CD4-positive, alpha-beta memory T cell (primary cell): Measurements from ENCODE around the gene KIN. TPM values are rescaled to one million over a fixed set of nuclear protein-coding genes. Genes with fewer than 3 reads are reported as not detected.
A peak's percentile ranks its signal among the peaks of the same experiment; 100 is the strongest.
"Not testable (repeated sequence)": the region's sequence is repeated elsewhere in the genome, so short reads cannot be mapped to it uniquely, and the experiment has no call there.

Experiments used
- CTCF ChIA-PET: fragments of 350-600 bp; sonication (Branson Sonifier 250); formaldehyde crosslinking; loops from one replicate; lab custom pipeline; 2021; ENCODE audit warnings: inconsistent platforms; ENCODE audit not compliant: partially characterized antibody; lab: Charles Lee
- POLR2A ChIA-PET: fragments of 350-600 bp; sonication (Branson Sonifier 250); formaldehyde crosslinking; loops from one replicate; lab custom pipeline; 2021; ENCODE audit not compliant: partially characterized antibody; lab: Charles Lee
- DNase-seq, 5 donors: peaks; one replicate each; pipeline versions ENCODE4 v3.0.0 to v3.0.0-alpha.2; 2020 to 2022; ENCODE audit warnings: mixed read lengths in 1 of 5
- H3K27ac ChIP-seq: one replicate; pipeline ENCODE4 v1.7.0; 2013; ENCODE audit warnings: low read depth, low read length
- H3K27me3 ChIP-seq: 2 replicates; pipeline ENCODE4 v1.7.0; 2013; ENCODE audit warnings: mild to moderate bottlenecking, low read length, moderate library complexity; ENCODE audit not compliant: insufficient read depth
- H3K36me3 ChIP-seq: 2 replicates; pipeline ENCODE4 v1.7.0; 2013; ENCODE audit warnings: mild to moderate bottlenecking, low read length, moderate library complexity; ENCODE audit not compliant: insufficient read depth
- H3K4me1 ChIP-seq: 2 replicates; pipeline ENCODE4 v1.7.0; 2013; ENCODE audit warnings: mild to moderate bottlenecking, low read length, moderate library complexity; ENCODE audit not compliant: insufficient read depth
- H3K4me3 ChIP-seq, 2 donors: one replicate each; pipeline ENCODE4 v1.7.0; 2013; ENCODE audit warnings: low read length in 2 of 2, mild to moderate bottlenecking in 1 of 2
- H3K9me3 ChIP-seq, 2 donors: one replicate each; pipeline ENCODE4 v1.7.0; 2013; ENCODE audit warnings: low read length in 2 of 2, control low read depth in 1 of 2; ENCODE audit not compliant: control insufficient read depth in 1 of 2
- H3K27ac Mint-ChIP-seq, 7 donors: one replicate each; pipeline ENCODE4 v1.8.0; 2020 to 2021; ENCODE audit warnings: mixed read lengths in 7 of 7, mild to moderate bottlenecking in 6 of 7, inconsistent platforms in 3 of 7, moderate library complexity in 3 of 7
- H3K27me3 Mint-ChIP-seq, 2 donors: one replicate each; pipeline ENCODE4 v1.8.0; 2020 to 2021; ENCODE audit warnings: mixed read lengths in 2 of 2
- H3K36me3 Mint-ChIP-seq, 2 donors: one replicate each; pipeline ENCODE4 v1.8.0; 2020 to 2021; ENCODE audit warnings: mixed read lengths in 2 of 2, inconsistent platforms in 1 of 2, mild to moderate bottlenecking in 1 of 2
- H3K4me1 Mint-ChIP-seq, 4 donors: one replicate each; pipeline ENCODE4 v1.8.0; 2020 to 2021; ENCODE audit warnings: mixed read lengths in 4 of 4, mild to moderate bottlenecking in 1 of 4
- H3K4me3 Mint-ChIP-seq, 8 donors: one replicate each; pipeline ENCODE4 v1.8.0; 2020 to 2021; ENCODE audit warnings: mixed read lengths in 8 of 8, mild to moderate bottlenecking in 7 of 8, moderate library complexity in 6 of 8, inconsistent platforms in 3 of 8
- H3K9me3 Mint-ChIP-seq, 8 donors: one replicate each; pipeline ENCODE4 v1.8.0; 2020 to 2021; ENCODE audit warnings: mixed read lengths in 8 of 8, mild to moderate bottlenecking in 5 of 8, inconsistent platforms in 3 of 8, moderate library complexity in 1 of 8
- intact Hi-C: fragments of 100-400 bp; cut with micrococcal nuclease; formaldehyde crosslinking; loops from one replicate; pipeline ENCODE4 v1.15.1; 2023
- polyA plus RNA-seq, 2 donors: library from polyadenylated mRNA; unstranded; fragments of 300-500 nt; fragmentation: Illumina TruSeq; gene quantifications; one replicate each; pipeline ENCODE4 v1.2.3, GENCODE V29; 2021
- total RNA-seq, 2 experiments: library from RNA; stranded (reverse); gene quantifications; one replicate each; pipeline ENCODE4 v1.2.3, GENCODE V29; 2021

KIN gene
- total and polyA plus RNA-seq, 4 experiments from 2014 or later, result 4.1 to 14.7 (median 10.3) TPM

GRCh38 chr10:7811743-7812142, 23.9 kb upstream of the KIN start:
- DNase-seq, H3K4me3 ChIP-seq, H3K27ac ChIP-seq, H3K36me3 ChIP-seq, H3K4me3 Mint-ChIP-seq, H3K9me3 ChIP-seq, H3K27ac Mint-ChIP-seq, intact Hi-C loops, H3K9me3 Mint-ChIP-seq, H3K4me1 ChIP-seq, H3K27me3 ChIP-seq, CTCF ChIA-PET, H3K36me3 Mint-ChIP-seq, H3K4me1 Mint-ChIP-seq, H3K27me3 Mint-ChIP-seq: not testable (repeated sequence)
- POLR2A ChIA-PET, result interaction anchor here (2.5 kb wide), 1 partner anchor 24 kb away, joined by 11 read pairs; the partner anchor contains the start of genes ATP5F1C and KIN

GRCh38 chr10:7811000-7811399, 23.2 kb upstream of the KIN start:
- Histone ChIP-seq H3K36me3 (peaks cover 9% of the 10 kb centered on the region), H3K4me3 (no peak overlapping the region), H3K27me3 (no peaks in the 10 kb centered on the region), H3K27ac (no peak overlapping the region), H3K4me1 (no peaks in the 10 kb centered on the region), H3K9me3 (no peaks in the 10 kb centered on the region)
- Mint-ChIP-seq H3K27ac (peak overlapping the region in 2 of 7 donors; percentile 9 to 52), H3K36me3 (peaks cover 9 to 10% of the 10 kb centered on the region in 2 donors), H3K4me3 (no peak overlapping the region), H3K9me3 (no peaks in the 10 kb centered on the region), H3K27me3 (peaks cover 3 to 6% of the 10 kb centered on the region in 2 donors), H3K4me1 (no peaks in the 10 kb centered on the region)
- ChIA-PET CTCF (no interaction called here), POLR2A (interaction anchor here (2.5 kb wide), 1 partner anchor 23 kb away, joined by 11 read pairs; the partner anchor contains the start of genes ATP5F1C and KIN)
- no peak for DNase-seq
- intact Hi-C loops, result no loop called here

- Mint-ChIP-seq H3K4me3 (no peak overlapping the region), H3K9me3 (no peaks in the 10 kb centered on the region), H3K36me3 (peaks cover 9 to 10% of the 10 kb centered on the region in 2 donors), H3K4me1 (no peaks in the 10 kb centered on the region), H3K27me3 (peaks cover 3 to 6% of the 10 kb centered on the region in 2 donors), H3K27ac (peak overlapping the region in 3 of 7 donors; percentile 9 to 52 (median 48))
- DNase-seq, result no peak
- Histone ChIP-seq H3K36me3 (peaks cover 9% of the 10 kb centered on the region), H3K9me3 (no peaks in the 10 kb centered on the region), H3K4me3 (no peak overlapping the region), H3K27me3 (no peaks in the 10 kb centered on the region), H3K4me1 (no peaks in the 10 kb centered on the region), H3K27ac (no peak overlapping the region)
- intact Hi-C loops, result no loop called here
- CTCF ChIA-PET, result no interaction called here
- POLR2A ChIA-PET, result interaction anchor here (2.5 kb wide), 1 partner anchor 22 kb away, joined by 11 read pairs; the partner anchor contains the start of genes ATP5F1C and KIN
Observed at GRCh38 chr10:7810443-7810842, 22.6 kb upstream of the KIN start.

- no peak overlapping the region for H3K4me3 ChIP-seq
- no peak for DNase-seq
- ChIA-PET POLR2A (interaction anchor here (2.3 kb wide), 1 partner anchor 9 kb away, joined by 16 read pairs; the partner anchor contains the start of gene TAF3), CTCF (interaction anchor here (0.7 to 2.0 kb wide), 3 partner anchors 10 to 1319 kb away, joined by 3 to 8 read pairs (median 3); partner anchors contain the start of genes ATP5F1C, KIN and TAF3)
- Mint-ChIP-seq H3K4me3 (no peak overlapping the region), H3K27me3 (no peaks in the 10 kb centered on the region), H3K36me3 (peaks cover 19 to 26% of the 10 kb centered on the region in 2 donors), H3K27ac (no peak overlapping the region), H3K9me3 (no peaks in the 10 kb centered on the region), H3K4me1 (peaks cover 0 to 2% (median 0%) of the 10 kb centered on the region in 4 donors)
- H3K4me1 ChIP-seq, result no peaks in the 10 kb centered on the region
- H3K36me3 ChIP-seq, result peaks cover 24% of the 10 kb centered on the region
- H3K27me3 ChIP-seq, result no peaks in the 10 kb centered on the region
- intact Hi-C loops, result no loop called here
- H3K27ac ChIP-seq, result no peak overlapping the region
- no peaks in the 10 kb centered on the region for H3K9me3 ChIP-seq
Observed at GRCh38 chr10:7808686-7809267, 21.0 kb upstream of the KIN start.

- DNase-seq, result no peak
- Mint-ChIP-seq H3K36me3 (peaks cover 41 to 56% of the 10 kb centered on the region in 2 donors), H3K4me1 (peaks cover 0 to 4% (median 0%) of the 10 kb centered on the region in 4 donors), H3K27ac (peak overlapping the region in 2 of 7 donors; percentile 23 to 61), H3K27me3 (no peaks in the 10 kb centered on the region), H3K9me3 (no peaks in the 10 kb centered on the region), H3K4me3 (no peak overlapping the region)
- POLR2A ChIA-PET, result interaction anchor here (1.6 kb wide), 1 partner anchor 13 kb away, joined by 5 read pairs; the partner anchor contains the start of gene TAF3
- Histone ChIP-seq H3K27ac (no peak overlapping the region), H3K4me1 (no peaks in the 10 kb centered on the region), H3K27me3 (no peaks in the 10 kb centered on the region), H3K36me3 (peaks cover 58% of the 10 kb centered on the region), H3K4me3 (no peak overlapping the region), H3K9me3 (no peaks in the 10 kb centered on the region)
- intact Hi-C loops, result no loop called here
- CTCF ChIA-PET, result no interaction called here
Observed at GRCh38 chr10:7804741-7805140, 16.9 kb upstream of the KIN start.

- no peak overlapping the region for H3K4me3 ChIP-seq
- DNase-seq, result no peak
- no peaks in the 10 kb centered on the region for H3K9me3 ChIP-seq
- no peak overlapping the region for H3K27ac ChIP-seq
- H3K4me1 ChIP-seq, result no peaks in the 10 kb centered on the region
- Mint-ChIP-seq H3K36me3 (peaks cover 46 to 62% of the 10 kb centered on the region in 2 donors), H3K27me3 (no peaks in the 10 kb centered on the region), H3K9me3 (no peaks in the 10 kb centered on the region), H3K4me3 (no peak overlapping the region), H3K27ac (no peak overlapping the region), H3K4me1 (peaks cover 0 to 4% (median 0%) of the 10 kb centered on the region in 4 donors)
- H3K36me3 ChIP-seq, result peaks cover 63% of the 10 kb centered on the region
- H3K27me3 ChIP-seq, result no peaks in the 10 kb centered on the region
- ChIA-PET CTCF (interaction anchor here (0.6 kb wide), 1 partner anchor 386 kb away, joined by 5 read pairs; no protein-coding TSS in a partner anchor), POLR2A (no interaction called here)
- intact Hi-C loops, result no loop called here
Observed at GRCh38 chr10:7804216-7804615, 16.4 kb upstream of the KIN start.

GRCh38 chr10:7802606-7803005, 14.8 kb upstream of the KIN start:
- H3K4me3 ChIP-seq, result no peak overlapping the region
- POLR2A ChIA-PET, result interaction anchor here (1.4 kb wide), 1 partner anchor 14 kb away, joined by 4 read pairs; the partner anchor contains the start of gene ATP5F1C
- no peak overlapping the region for H3K27ac ChIP-seq
- no peaks in the 10 kb centered on the region for H3K4me1 ChIP-seq
- Mint-ChIP-seq H3K27ac (no peak overlapping the region), H3K4me3 (no peak overlapping the region), H3K9me3 (no peaks in the 10 kb centered on the region), H3K4me1 (peaks cover 0 to 4% (median 0%) of the 10 kb centered on the region in 4 donors), H3K36me3 (peaks cover 48 to 69% of the 10 kb centered on the region in 2 donors), H3K27me3 (no peaks in the 10 kb centered on the region)
- DNase-seq, result no peak
- H3K9me3 ChIP-seq, result no peaks in the 10 kb centered on the region
- intact Hi-C loops, result no loop called here
- peaks cover 66% of the 10 kb centered on the region for H3K36me3 ChIP-seq
- no peaks in the 10 kb centered on the region for H3K27me3 ChIP-seq
- CTCF ChIA-PET, result no interaction called here
